Loucy (cell line): ENCODE results near the gene POLR2J.
"Not testable (repeated sequence)": the region's sequence is repeated elsewhere in the genome, so short reads cannot be mapped to it uniquely, and the experiment has no call there.

ENCODE experiments used
- H2AFZ ChIP-seq: fragments of 200-600 bp; sonication (generic); 2 replicates; pipeline ENCODE4 v1.6.0; 2016; ENCODE audit warnings: antibody characterized with exemption, mild to moderate bottlenecking, low read length, moderate library complexity
- H3F3A ChIP-seq: fragments of 200-600 bp; 2 replicates; pipeline ENCODE4 v1.6.0; 2016; ENCODE audit warnings: antibody characterized with exemption, low read depth, mild to moderate bottlenecking
- H3K27me3 ChIP-seq: fragments of 200-600 bp; sonication (generic); 2 replicates; pipeline ENCODE4 v1.6.1; 2014; ENCODE audit warnings: low read length, mild to moderate bottlenecking; ENCODE audit not compliant: insufficient read depth, poor library complexity, severe bottlenecking
- H3K36me3 ChIP-seq: fragments of 200-600 bp; sonication (generic); 2 replicates; pipeline ENCODE4 v1.6.1; 2016; ENCODE audit warnings: low read length; ENCODE audit not compliant: insufficient read depth
- H3K4me1 ChIP-seq: fragments of 200-600 bp; sonication (generic); 2 replicates; pipeline ENCODE4 v1.5.1; 2014; ENCODE audit warnings: low read length, mild to moderate bottlenecking; ENCODE audit not compliant: insufficient read depth, poor library complexity, severe bottlenecking
- H3K4me2 ChIP-seq: fragments of 200-600 bp; sonication (generic); 2 replicates; pipeline ENCODE4 v1.6.0; 2014; ENCODE audit warnings: antibody characterized with exemption, low read length, low read depth, mild to moderate bottlenecking; ENCODE audit not compliant: poor library complexity, severe bottlenecking
- H3K4me3 ChIP-seq: fragments of 200-600 bp; sonication (generic); 2 replicates; pipeline ENCODE4 v1.5.1; 2014; ENCODE audit warnings: low read length, mild to moderate bottlenecking, mixed read lengths; ENCODE audit not compliant: poor library complexity, severe bottlenecking
- H3K79me2 ChIP-seq: fragments of 200-600 bp; sonication (generic); 2 replicates; pipeline ENCODE4 v1.6.1; 2014; ENCODE audit warnings: low read length; ENCODE audit not compliant: insufficient read depth
- H3K9ac ChIP-seq: fragments of 200-600 bp; sonication (generic); 2 replicates; pipeline ENCODE4 v1.6.0; 2014; ENCODE audit warnings: mild to moderate bottlenecking, low read depth, low read length, moderate library complexity; ENCODE audit not compliant: poor library complexity, severe bottlenecking
- H3K9me2 ChIP-seq: fragments of 200-600 bp; sonication (generic); replicated peaks from 2 replicates; pipeline ENCODE4 v1.6.1; 2016; ENCODE audit warnings: low read depth, low read length, mixed read lengths
- H3K9me3 ChIP-seq: fragments of 200-600 bp; sonication (generic); 2 replicates; pipeline ENCODE4 v1.6.1; 2014; ENCODE audit warnings: mild to moderate bottlenecking, antibody characterized with exemption, low read length, low read depth; ENCODE audit not compliant: insufficient read depth
- H4K20me1 ChIP-seq: fragments of 200-600 bp; sonication (generic); 2 replicates; pipeline ENCODE4 v1.6.0; 2014; ENCODE audit warnings: antibody characterized with exemption, low read length, mild to moderate bottlenecking; ENCODE audit not compliant: insufficient read depth, poor library complexity, severe bottlenecking
- CTCF ChIP-seq: fragments of 200-600 bp; sonication (generic); conservative IDR thresholded peaks from 2 replicates; pipeline ENCODE4 v1.5.1; 2014; ENCODE audit warnings: mild to moderate bottlenecking, antibody characterized with exemption, low read length
- EZH2phosphoT487 ChIP-seq: fragments of 200-600 bp; IDR thresholded peaks from 2 replicates; pipeline ENCODE4 v1.6.1; 2018; ENCODE audit warnings: antibody characterized with exemption, mild to moderate bottlenecking, moderate library complexity, borderline replicate concordance

POLR2J gene

DNA sequence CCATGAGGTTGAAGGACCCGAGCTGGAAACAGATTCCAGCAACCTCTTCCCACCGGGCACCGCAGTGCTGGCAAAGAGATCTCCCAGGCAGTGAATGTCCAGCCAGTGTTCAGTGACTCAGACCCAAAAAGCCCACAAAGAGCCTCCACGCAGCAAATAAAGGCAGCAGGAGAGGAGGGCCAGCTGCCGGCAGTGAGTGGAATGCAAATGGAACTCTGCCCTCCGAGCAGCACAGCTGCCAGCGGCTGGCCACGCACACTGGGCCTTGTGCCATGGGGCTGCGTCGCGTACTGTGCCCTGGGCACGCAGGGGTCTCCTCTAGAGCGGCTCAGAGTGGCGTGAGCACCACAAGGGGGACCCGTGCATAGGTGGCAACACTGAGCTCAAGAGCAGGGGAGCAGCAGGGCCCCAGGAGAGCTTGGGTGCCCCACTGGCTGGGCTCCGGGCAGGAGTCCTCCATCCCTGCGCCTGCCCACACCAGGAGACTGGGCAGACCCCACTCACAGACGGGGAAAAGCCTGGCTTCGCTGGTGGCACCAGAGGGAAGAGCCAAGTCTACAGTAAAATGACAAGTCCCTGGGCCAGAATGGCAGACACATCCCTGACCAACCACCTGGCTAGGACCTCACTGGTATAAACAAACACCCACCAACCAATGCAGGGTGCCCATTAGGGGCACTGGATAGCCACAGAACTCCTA lies 3.8 kb downstream of the POLR2J start:
- not testable (repeated sequence) for H3K4me3 ChIP-seq, H4K20me1 ChIP-seq, H3F3A ChIP-seq, H3K9me2 ChIP-seq, H3K4me1 ChIP-seq, H3K79me2 ChIP-seq, H3K27me3 ChIP-seq, H3K9me3 ChIP-seq, H3K36me3 ChIP-seq, H2AFZ ChIP-seq, H3K4me2 ChIP-seq, H3K9ac ChIP-seq

GRCh38 chr7:102474116-102474515 lies 4.6 kb downstream of the POLR2J start:
- not testable (repeated sequence) for H3K4me3 ChIP-seq, H3K9me3 ChIP-seq, H3K4me2 ChIP-seq, H3K79me2 ChIP-seq, H2AFZ ChIP-seq, H4K20me1 ChIP-seq, H3K9ac ChIP-seq, H3F3A ChIP-seq, H3K36me3 ChIP-seq, H3K4me1 ChIP-seq, H3K9me2 ChIP-seq, H3K27me3 ChIP-seq

GRCh38 chr7:102473271-102473991 lies 5.3 kb downstream of the POLR2J start:
- H3F3A ChIP-seq, result no peaks in the 10 kb centered on the region
- H3K9me3 ChIP-seq, result no peaks in the 10 kb centered on the region
- no peaks in the 10 kb centered on the region for H3K27me3 ChIP-seq
- H3K4me1 ChIP-seq, result no peaks in the 10 kb centered on the region
- no peaks in the 10 kb centered on the region for H3K9me2 ChIP-seq
- TF ChIP-seq CTCF (no peak), EZH2phosphoT487 (no peak)
- H2AFZ ChIP-seq, result no peak overlapping the region
- H3K36me3 ChIP-seq, result peaks cover 10% of the 10 kb centered on the region; the same call in 1 of the 2 replicates
- H4K20me1 ChIP-seq, result no peaks in the 10 kb centered on the region
- no peaks in the 10 kb centered on the region for H3K79me2 ChIP-seq
- no peak overlapping the region for H3K4me3 ChIP-seq
- H3K9ac ChIP-seq, result no peak overlapping the region
- no peak overlapping the region for H3K4me2 ChIP-seq

DNA sequence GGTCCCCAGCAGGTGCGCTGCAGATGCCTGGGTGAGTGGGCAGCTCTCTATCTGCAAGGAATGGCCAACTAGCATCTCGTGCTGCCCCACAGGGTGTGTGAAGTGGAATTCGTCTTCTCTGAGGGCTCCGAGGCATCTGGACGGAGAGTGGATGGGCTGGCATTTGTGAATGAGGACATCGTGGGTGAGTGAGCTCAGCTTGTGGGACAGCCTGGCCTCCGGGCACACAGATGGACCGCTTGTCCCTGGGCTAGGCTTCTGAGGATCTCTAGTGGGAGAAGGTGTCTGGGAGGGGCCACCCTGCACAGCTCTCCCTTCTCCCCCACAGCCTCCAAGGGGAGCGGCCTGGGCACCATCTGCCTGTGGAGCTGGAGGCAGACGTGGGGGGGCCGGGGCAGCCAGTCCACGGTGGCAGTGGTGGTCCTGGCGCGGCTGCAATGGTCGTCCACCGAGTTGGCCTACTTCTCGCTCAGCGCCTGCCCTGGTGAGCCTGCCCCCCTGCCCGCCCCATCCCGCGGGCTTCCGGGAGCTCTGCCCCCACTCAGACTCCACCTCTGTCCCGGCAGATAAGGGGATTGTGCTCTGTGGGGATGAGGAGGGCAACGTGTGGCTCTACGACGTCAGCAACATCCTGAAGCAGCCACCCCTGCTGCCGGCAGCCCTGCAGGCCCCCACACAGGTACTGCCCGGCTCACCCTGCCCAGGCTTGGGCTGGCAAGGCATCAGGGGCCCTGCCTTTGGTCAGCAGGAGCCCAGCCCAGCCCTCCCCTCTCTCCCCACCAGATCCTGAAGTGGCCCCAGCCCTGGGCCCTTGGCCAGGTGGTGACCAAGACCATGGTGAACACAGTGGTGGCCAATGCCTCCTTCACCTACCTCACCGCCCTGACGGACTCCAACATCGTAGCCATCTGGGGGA lies 6.3 kb downstream of the POLR2J start:
- Histone ChIP-seq H3K79me2 (no peaks in the 10 kb centered on the region), H4K20me1 (no peaks in the 10 kb centered on the region), H3K36me3 (peaks cover 10% of the 10 kb centered on the region; the same call in 1 of the 2 replicates), H2AFZ (no peak overlapping the region), H3K9ac (no peak overlapping the region), H3K27me3 (no peaks in the 10 kb centered on the region), H3K4me1 (no peaks in the 10 kb centered on the region), H3K4me2 (no peak overlapping the region), H3K9me3 (no peaks in the 10 kb centered on the region), H3K9me2 (no peaks in the 10 kb centered on the region), H3F3A (no peaks in the 10 kb centered on the region), H3K4me3 (no peak overlapping the region)
- TF ChIP-seq CTCF (no peak), EZH2phosphoT487 (no peak)
